Measurements from ENCODE around the gene SPIRE1. TPM values are rescaled to one million over a fixed set of nuclear protein-coding genes. Genes with fewer than 3 reads are reported as not detected.
A peak's percentile ranks its signal among the peaks of the same experiment; 100 is the strongest.
"Not testable (repeated sequence)": the region's sequence is repeated elsewhere in the genome, so short reads cannot be mapped to it uniquely, and the experiment has no call there.

Gene SPIRE1
- polyA plus RNA-seq, 2 donors: 4.7 to 5.0 TPM

DNA sequence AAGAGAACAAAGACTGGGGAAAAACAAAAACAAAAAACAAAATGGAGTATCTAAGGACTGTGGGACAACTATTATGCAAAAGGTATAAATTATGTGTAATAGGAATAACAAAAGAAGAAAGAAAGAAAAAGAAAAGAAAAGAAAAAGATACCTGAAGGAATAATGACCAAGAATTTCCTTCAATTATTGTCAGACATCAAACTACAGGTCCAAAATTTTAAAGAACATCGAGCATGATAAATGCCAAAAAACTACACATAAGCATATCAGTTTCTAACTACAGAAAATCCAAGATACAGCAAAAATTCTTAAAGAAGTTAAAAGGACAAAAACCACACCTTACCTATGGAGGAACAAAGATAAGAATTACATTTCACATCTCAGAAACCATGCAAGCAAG is 93.0 kb downstream of the SPIRE1 start:
- H3K4me1 ChIP-seq (ENCODE audit: control insufficient read depth in 2 of 2, insufficient read depth in 2 of 2, low read length in 1 of 2): no peaks in the 10 kb centered on the region
- no peaks in the 10 kb centered on the region for H3K9me3 ChIP-seq (ENCODE audit: control insufficient read depth in 2 of 2, insufficient read depth in 1 of 2, low read depth in 1 of 2, low read length in 1 of 2)
- no peaks in the 10 kb centered on the region for H3K36me3 ChIP-seq (ENCODE audit: control insufficient read depth in 2 of 2, insufficient read depth in 2 of 2, low read length in 1 of 2)
- H3K4me3 ChIP-seq (ENCODE audit: low read depth in 1 of 2, low read length in 2 of 2): no peak overlapping the region
- no peak overlapping the region for H3K27ac ChIP-seq (ENCODE audit: low read depth in 2 of 2, low read length in 1 of 2)
- H3K27me3 ChIP-seq (ENCODE audit: control insufficient read depth in 1 of 2, insufficient read depth in 2 of 2, low read length in 2 of 2): no peaks in the 10 kb centered on the region
- WGBS, 2 donors: 92% methylated on average over 1 of the region's 1 CpG

DNA sequence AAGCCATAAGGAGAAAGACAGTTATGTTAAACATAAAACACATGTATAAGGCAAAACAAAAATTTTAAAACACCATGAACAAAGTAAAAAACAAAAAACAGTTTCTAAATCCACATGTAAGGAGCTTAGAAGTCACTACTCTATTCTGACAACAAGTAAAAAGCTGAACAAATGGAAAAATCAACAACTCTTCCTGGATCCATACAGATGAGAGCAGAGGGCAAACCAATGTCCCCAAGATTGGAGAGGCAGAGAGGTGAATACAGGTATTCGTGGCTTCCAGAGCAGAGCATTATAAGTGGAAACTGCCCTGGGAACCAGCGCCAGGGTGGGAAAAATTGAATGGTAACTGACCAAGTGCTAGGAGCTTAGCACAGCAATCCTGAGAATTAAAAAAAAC is 93.5 kb downstream of the SPIRE1 start:
- H3K4me3 ChIP-seq (ENCODE audit: low read depth in 1 of 2, low read length in 2 of 2): no peak overlapping the region
- no peaks in the 10 kb centered on the region for H3K9me3 ChIP-seq (ENCODE audit: control insufficient read depth in 2 of 2, insufficient read depth in 1 of 2, low read depth in 1 of 2, low read length in 1 of 2)
- H3K36me3 ChIP-seq (ENCODE audit: control insufficient read depth in 2 of 2, insufficient read depth in 2 of 2, low read length in 1 of 2): no peaks in the 10 kb centered on the region
- H3K4me1 ChIP-seq (ENCODE audit: control insufficient read depth in 2 of 2, insufficient read depth in 2 of 2, low read length in 1 of 2): no peaks in the 10 kb centered on the region
- 94% methylated on average over 2 of the region's 2 CpGs for WGBS, 2 donors
- no peak overlapping the region for H3K27ac ChIP-seq (ENCODE audit: low read depth in 2 of 2, low read length in 1 of 2)
- H3K27me3 ChIP-seq (ENCODE audit: control insufficient read depth in 1 of 2, insufficient read depth in 2 of 2, low read length in 2 of 2): no peaks in the 10 kb centered on the region

DNA sequence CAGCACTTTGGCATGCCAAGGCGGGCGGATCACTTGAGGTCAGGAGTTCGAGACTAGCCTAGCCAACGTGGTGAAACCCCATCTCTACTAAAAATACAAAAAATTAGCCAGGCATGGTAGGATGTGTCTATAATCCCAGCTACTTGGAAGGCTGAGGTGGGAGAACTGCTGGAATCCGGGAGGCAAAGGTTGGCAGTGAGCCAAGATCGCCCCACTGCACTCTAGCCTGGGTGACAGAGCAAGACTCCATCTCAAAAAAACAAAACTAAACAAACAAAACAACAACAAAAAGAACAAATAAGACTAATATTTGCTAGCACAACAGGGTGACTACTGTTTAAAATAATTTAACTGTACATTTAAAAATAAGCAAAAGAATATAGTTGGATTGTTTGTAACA is 97.3 kb downstream of the SPIRE1 start:
- H3K27me3 ChIP-seq (ENCODE audit: control insufficient read depth in 1 of 2, insufficient read depth in 2 of 2, low read length in 2 of 2); H3K36me3 ChIP-seq (ENCODE audit: control insufficient read depth in 2 of 2, insufficient read depth in 2 of 2, low read length in 1 of 2): not testable (repeated sequence)
- 71 to 75% methylated on average over 6 of the region's 6 CpGs for WGBS, 2 donors

DNA sequence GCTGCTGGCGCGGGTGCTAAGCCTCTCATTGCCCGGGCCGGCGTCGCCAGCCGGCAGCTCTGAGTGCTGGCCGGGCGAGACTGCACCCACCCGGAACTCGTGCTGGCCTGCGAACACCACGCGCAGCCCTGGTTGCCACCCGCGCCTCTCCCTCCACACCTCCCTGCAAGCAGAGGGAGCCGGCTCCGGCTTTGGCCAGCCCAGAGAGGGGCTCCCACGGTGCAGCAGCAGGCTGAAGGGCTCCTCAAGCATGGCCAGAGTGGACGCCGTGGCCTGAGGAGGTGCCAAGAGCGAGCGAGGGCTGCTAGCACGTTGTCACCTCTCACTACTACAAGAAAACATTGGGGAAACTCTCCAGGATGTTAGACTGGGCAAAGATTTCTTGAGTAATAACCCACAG is 98.6 kb downstream of the SPIRE1 start:
- Histone ChIP-seq H3K36me3 (ENCODE audit: control insufficient read depth in 2 of 2, insufficient read depth in 2 of 2, low read length in 1 of 2) (no peaks in the 10 kb centered on the region), H3K27me3 (ENCODE audit: control insufficient read depth in 1 of 2, insufficient read depth in 2 of 2, low read length in 2 of 2) (no peaks in the 10 kb centered on the region)
- 97 to 98% methylated on average over 21 to 24 of the region's 24 CpGs for WGBS, 2 donors

More for the DNA sequence above, 97.3 kb downstream of the SPIRE1 start:
- not testable (repeated sequence) for H3K27ac ChIP-seq (ENCODE audit: low read depth in 2 of 2, low read length in 1 of 2); H3K9me3 ChIP-seq (ENCODE audit: control insufficient read depth in 2 of 2, insufficient read depth in 1 of 2, low read depth in 1 of 2, low read length in 1 of 2); H3K4me1 ChIP-seq (ENCODE audit: control insufficient read depth in 2 of 2, insufficient read depth in 2 of 2, low read length in 1 of 2); H3K4me3 ChIP-seq (ENCODE audit: low read depth in 1 of 2, low read length in 2 of 2)

DNA sequence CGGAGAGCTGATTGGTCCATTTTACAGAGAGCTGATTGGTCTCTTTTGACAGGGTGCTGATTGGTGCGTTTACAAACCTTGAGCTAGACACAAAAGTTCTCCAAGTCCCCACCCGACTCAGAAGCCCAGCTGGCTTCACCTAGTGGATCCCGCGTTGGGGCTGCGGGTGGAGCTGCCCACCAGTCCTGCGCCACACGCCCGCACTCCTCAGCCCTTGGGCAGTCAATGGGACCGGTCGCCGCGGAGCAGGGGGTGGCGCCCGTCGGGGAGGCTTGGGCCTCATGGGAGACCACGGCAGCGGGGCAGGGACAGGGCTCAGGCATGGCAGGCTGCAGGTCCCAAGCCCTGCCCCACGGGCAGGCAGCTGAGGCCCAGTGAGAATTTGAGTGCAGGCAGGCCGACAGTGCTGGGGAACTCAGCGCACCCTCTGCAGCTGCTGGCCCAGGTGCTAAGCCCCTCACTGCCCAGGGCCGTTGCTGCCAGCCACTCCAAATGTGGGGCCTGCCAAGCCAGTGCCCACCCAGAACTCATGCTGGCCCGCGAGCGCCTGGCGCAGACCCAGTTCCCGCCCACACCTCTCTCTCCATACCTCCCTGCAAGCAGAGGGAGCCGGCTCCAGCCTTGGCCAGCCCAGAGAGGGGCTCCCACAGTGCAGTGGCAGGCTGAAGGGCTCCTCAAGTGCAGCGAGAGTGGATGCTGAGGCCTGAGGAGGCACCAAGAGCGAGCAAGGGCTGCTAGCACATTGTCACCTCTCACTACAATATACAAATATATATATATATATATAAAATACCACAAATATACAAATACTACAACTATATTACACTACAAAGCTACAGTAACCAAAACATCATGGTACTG is 100.7 kb downstream of the SPIRE1 start:
- Histone ChIP-seq H3K4me3 (ENCODE audit: low read depth in 1 of 2, low read length in 2 of 2) (no peak overlapping the region), H3K27ac (ENCODE audit: low read depth in 2 of 2, low read length in 1 of 2) (no peak overlapping the region), H3K36me3 (ENCODE audit: control insufficient read depth in 2 of 2, insufficient read depth in 2 of 2, low read length in 1 of 2) (no peaks in the 10 kb centered on the region), H3K9me3 (ENCODE audit: control insufficient read depth in 2 of 2, insufficient read depth in 1 of 2, low read depth in 1 of 2, low read length in 1 of 2) (peaks cover 0 to 3% of the 10 kb centered on the region in 2 donors), H3K27me3 (ENCODE audit: control insufficient read depth in 1 of 2, insufficient read depth in 2 of 2, low read length in 2 of 2) (no peaks in the 10 kb centered on the region), H3K4me1 (ENCODE audit: control insufficient read depth in 2 of 2, insufficient read depth in 2 of 2, low read length in 1 of 2) (peaks cover 3% of the 10 kb centered on the region in 2 donors)
- WGBS, 2 donors: 96% methylated on average over 29 to 30 of the region's 30 CpGs

More for the DNA sequence above, 98.6 kb downstream of the SPIRE1 start:
- H3K27ac ChIP-seq (ENCODE audit: low read depth in 2 of 2, low read length in 1 of 2): no peak overlapping the region
- H3K4me3 ChIP-seq (ENCODE audit: low read depth in 1 of 2, low read length in 2 of 2): no peak overlapping the region
- peaks cover 0 to 3% of the 10 kb centered on the region in 2 donors for H3K9me3 ChIP-seq (ENCODE audit: control insufficient read depth in 2 of 2, insufficient read depth in 1 of 2, low read depth in 1 of 2, low read length in 1 of 2)
- H3K4me1 ChIP-seq (ENCODE audit: control insufficient read depth in 2 of 2, insufficient read depth in 2 of 2, low read length in 1 of 2): no peaks in the 10 kb centered on the region

DNA sequence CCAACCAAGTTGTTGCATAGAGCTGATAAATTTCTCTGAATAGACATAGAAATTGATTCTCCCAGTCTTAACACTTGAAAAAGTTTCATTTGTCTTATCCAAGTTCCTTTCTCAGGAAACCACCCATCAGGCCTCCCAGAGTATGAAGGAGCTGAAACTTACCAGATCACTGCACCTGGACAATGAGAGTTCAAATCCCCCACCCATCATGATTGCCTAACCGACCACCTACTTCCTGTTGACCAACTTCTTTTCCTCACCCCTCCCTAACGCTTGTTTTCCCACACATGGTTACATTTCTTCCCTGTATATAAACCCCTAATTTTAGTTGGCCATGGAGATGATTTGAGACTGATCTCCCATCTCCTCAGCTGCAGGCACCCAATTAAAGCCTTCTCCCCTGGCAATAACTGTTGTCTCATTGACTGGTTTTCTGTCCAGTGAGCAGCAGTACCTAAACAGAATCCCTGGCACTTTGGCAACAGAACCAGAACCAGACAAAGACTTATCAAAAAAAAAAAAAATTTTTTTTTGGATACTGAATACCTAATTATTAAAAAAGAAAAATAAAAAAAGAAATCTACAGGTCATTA is 103.0 kb downstream of the SPIRE1 start:
- peaks cover 0 to 3% of the 10 kb centered on the region in 2 donors for H3K9me3 ChIP-seq (ENCODE audit: control insufficient read depth in 2 of 2, insufficient read depth in 1 of 2, low read depth in 1 of 2, low read length in 1 of 2)
- no peak overlapping the region for H3K27ac ChIP-seq (ENCODE audit: low read depth in 2 of 2, low read length in 1 of 2)
- H3K27me3 ChIP-seq (ENCODE audit: control insufficient read depth in 1 of 2, insufficient read depth in 2 of 2, low read length in 2 of 2): no peaks in the 10 kb centered on the region
- H3K4me1 ChIP-seq (ENCODE audit: control insufficient read depth in 2 of 2, insufficient read depth in 2 of 2, low read length in 1 of 2): peaks cover 3 to 7% of the 10 kb centered on the region in 2 donors
- H3K4me3 ChIP-seq (ENCODE audit: low read depth in 1 of 2, low read length in 2 of 2): no peak overlapping the region
- H3K36me3 ChIP-seq (ENCODE audit: control insufficient read depth in 2 of 2, insufficient read depth in 2 of 2, low read length in 1 of 2): no peaks in the 10 kb centered on the region
- 77 to 85% methylated on average over 2 of the region's 2 CpGs for WGBS, 2 donors

DNA sequence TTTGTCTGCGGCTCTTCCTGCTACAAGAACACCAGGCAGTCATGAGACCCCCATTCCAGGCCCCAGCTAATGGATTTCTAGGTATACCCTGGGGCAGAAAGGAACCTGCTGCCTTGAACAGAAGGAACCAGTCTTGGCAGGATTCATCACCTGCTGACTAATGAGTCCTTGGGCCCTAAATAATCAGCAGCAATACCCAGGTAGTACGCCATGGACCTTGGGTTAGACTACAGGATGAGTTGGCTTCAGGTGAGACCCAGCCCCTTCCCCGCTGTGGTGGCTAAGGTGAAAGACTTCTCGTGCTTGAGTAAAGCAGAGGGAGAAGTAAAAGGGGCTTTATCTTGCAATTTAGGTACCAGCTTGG is 105.0 kb downstream of the SPIRE1 start:
- H3K27ac ChIP-seq (ENCODE audit: low read depth in 2 of 2, low read length in 1 of 2): peak overlapping the region in 1 of 2 donors; percentile 69
- H3K27me3 ChIP-seq (ENCODE audit: control insufficient read depth in 1 of 2, insufficient read depth in 2 of 2, low read length in 2 of 2): no peaks in the 10 kb centered on the region
- H3K36me3 ChIP-seq (ENCODE audit: control insufficient read depth in 2 of 2, insufficient read depth in 2 of 2, low read length in 1 of 2): no peaks in the 10 kb centered on the region
- 85 to 89% methylated on average over 4 of the region's 4 CpGs for WGBS, 2 donors
- H3K4me3 ChIP-seq (ENCODE audit: low read depth in 1 of 2, low read length in 2 of 2): no peak overlapping the region
- H3K4me1 ChIP-seq (ENCODE audit: control insufficient read depth in 2 of 2, insufficient read depth in 2 of 2, low read length in 1 of 2): peaks cover 3 to 7% of the 10 kb centered on the region in 2 donors
- peaks cover 0 to 3% of the 10 kb centered on the region in 2 donors for H3K9me3 ChIP-seq (ENCODE audit: control insufficient read depth in 2 of 2, insufficient read depth in 1 of 2, low read depth in 1 of 2, low read length in 1 of 2)

DNA sequence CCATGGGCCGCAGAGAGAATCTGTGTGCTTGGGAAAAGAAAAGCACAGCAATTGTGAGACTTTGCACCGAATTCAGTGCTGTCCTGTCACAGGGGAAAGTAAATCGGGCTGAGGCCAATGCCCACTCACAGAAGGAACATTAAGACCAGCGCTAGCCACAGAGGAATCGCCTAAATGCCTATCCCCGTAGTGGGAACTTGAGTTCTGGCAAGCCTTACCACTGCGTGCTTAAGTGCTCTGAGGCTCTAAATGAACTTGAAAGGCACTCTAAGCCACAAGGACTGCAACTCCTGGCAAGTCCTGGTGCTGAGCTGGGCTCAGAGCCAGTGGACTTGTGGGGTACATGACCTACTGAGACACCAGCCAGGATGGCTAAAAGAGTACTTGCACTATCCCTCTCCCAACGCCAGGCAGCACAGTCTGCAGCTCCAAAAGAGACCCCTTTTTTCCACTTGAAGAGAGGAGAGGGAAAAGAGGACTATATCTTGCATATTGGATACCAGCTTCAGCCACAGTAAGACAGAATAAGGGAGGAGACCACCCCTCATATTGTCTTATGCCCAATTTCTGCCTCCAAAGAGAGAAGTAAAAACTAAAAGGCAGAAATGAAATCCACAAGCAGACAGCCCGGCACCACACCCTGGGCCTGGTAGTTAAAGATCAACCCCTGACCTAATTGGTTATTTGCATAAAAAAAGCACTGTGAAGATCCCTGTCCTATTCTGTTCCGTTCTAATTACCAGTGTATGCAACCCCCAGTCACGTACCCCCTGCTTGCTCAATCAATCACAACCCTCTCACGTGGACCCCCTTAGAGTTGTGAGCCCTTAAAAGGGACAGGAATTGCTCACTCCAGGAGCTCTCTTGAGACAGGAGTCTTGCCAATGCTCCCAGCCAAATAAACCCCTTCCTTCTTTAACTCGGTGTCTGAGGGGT is 105.7 kb downstream of the SPIRE1 start:
- not testable (repeated sequence) for H3K4me1 ChIP-seq (ENCODE audit: control insufficient read depth in 2 of 2, insufficient read depth in 2 of 2, low read length in 1 of 2)
- 76 to 81% methylated on average over 13 of the region's 13 CpGs for WGBS, 2 donors
- peak overlapping the region in 1 of 2 donors; percentile 15 for H3K27ac ChIP-seq (ENCODE audit: low read depth in 2 of 2, low read length in 1 of 2)

DNA sequence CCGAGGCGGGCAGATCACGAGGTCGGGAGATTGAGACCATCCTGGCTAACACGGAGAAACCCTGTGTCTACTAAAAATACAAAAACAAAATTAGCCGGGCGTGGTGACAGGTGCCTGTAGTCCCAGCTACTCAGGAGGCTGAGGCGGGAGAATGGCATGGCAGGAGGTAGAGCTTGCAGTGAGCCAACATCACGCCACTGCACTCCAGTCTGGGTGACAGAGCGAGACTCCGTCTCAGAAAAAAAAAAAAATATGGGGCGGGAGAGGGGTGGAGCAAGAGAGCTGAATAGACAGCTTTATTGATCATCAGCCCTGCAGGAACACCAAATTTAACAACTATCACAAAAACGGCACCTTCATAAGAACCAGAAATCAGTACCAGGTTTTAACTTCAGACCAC is 106.4 kb downstream of the SPIRE1 start:
- not testable (repeated sequence) for H3K27ac ChIP-seq (ENCODE audit: low read depth in 2 of 2, low read length in 1 of 2); H3K27me3 ChIP-seq (ENCODE audit: control insufficient read depth in 1 of 2, insufficient read depth in 2 of 2, low read length in 2 of 2); H3K9me3 ChIP-seq (ENCODE audit: control insufficient read depth in 2 of 2, insufficient read depth in 1 of 2, low read depth in 1 of 2, low read length in 1 of 2); H3K36me3 ChIP-seq (ENCODE audit: control insufficient read depth in 2 of 2, insufficient read depth in 2 of 2, low read length in 1 of 2); H3K4me1 ChIP-seq (ENCODE audit: control insufficient read depth in 2 of 2, insufficient read depth in 2 of 2, low read length in 1 of 2); H3K4me3 ChIP-seq (ENCODE audit: low read depth in 1 of 2, low read length in 2 of 2)
- 93 to 96% methylated on average over 13 of the region's 13 CpGs for WGBS, 2 donors

More for the DNA sequence above, 105.7 kb downstream of the SPIRE1 start:
- H3K36me3 ChIP-seq (ENCODE audit: control insufficient read depth in 2 of 2, insufficient read depth in 2 of 2, low read length in 1 of 2); H3K9me3 ChIP-seq (ENCODE audit: control insufficient read depth in 2 of 2, insufficient read depth in 1 of 2, low read depth in 1 of 2, low read length in 1 of 2); H3K27me3 ChIP-seq (ENCODE audit: control insufficient read depth in 1 of 2, insufficient read depth in 2 of 2, low read length in 2 of 2); H3K4me3 ChIP-seq (ENCODE audit: low read depth in 1 of 2, low read length in 2 of 2): not testable (repeated sequence)

All from esophagus (tissue), 2 donors.